Measurements from ENCODE around the gene MGAT5.

MGAT5 gene

DNA sequence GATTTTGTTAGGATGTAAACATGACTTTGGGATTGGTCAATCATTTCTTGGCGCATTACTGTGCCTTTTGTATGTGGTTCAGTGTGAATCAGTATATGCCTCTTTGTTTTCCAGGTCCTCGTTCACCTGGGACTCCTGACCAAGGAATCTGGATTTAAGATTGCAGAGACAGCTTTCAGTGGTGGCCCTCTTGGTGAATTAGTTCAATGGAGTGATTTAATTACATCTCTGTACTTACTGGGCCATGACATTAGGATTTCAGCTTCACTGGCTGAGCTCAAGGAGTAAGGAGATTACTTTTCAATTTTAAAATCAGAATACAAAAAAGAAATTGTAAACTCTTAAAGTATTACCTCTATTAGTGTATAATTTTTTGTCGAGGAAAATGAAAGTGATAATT, 87.6 kb downstream of the MGAT5 start:
- Histone ChIP-seq H2AFZ (ENCODE audit: low read depth, low read length) (no peak overlapping the region), H3K27me3 (ENCODE audit: control insufficient read depth in 1 of 2, insufficient read depth in 1 of 2, low read length in 2 of 2) (no peaks in the 10 kb centered on the region), H2BK120ac (ENCODE audit: low read depth, low read length) (no peak overlapping the region), H3K23ac (ENCODE audit: low read length in 2 of 2) (no peak overlapping the region), H3K4me1 (ENCODE audit: control insufficient read depth, insufficient read depth, low read depth, low read length) (no peaks in the 10 kb centered on the region), H3K79me1 (replicated peaks; ENCODE audit: low read length, poor library complexity, severe bottlenecking) (no peaks in the 10 kb centered on the region), H2AK5ac (ENCODE audit: low read length, severe bottlenecking) (no peak overlapping the region), H3K4me3 (ENCODE audit: insufficient read depth in 1 of 2, low read depth in 1 of 2, low read length in 2 of 2) (no peak overlapping the region), H3K36me3 (ENCODE audit: control insufficient read depth in 1 of 2, insufficient read depth in 2 of 2, low read depth in 1 of 2, low read length in 2 of 2) (peaks cover 0 to 5% of the 10 kb centered on the region in 2 experiments), H2BK15ac (ENCODE audit: low read depth, poor library complexity, severe bottlenecking) (no peak overlapping the region), H4K91ac (ENCODE audit: low read length) (no peak overlapping the region), H3K9ac (ENCODE audit: low read length) (no peak overlapping the region), H3K9me3 (ENCODE audit: control insufficient read depth, low read length) (no peaks in the 10 kb centered on the region), H3K18ac (ENCODE audit: low read depth in 1 of 2, low read length in 2 of 2) (no peak overlapping the region), H4K8ac (ENCODE audit: low read length) (no peak overlapping the region), H3K27ac (ENCODE audit: low read length, poor library complexity, severe bottlenecking) (no peak overlapping the region), H2BK5ac (ENCODE audit: low read depth, low read length, poor library complexity, severe bottlenecking) (no peak overlapping the region), H2BK12ac (ENCODE audit: low read length in 2 of 2) (no peak overlapping the region), H3K4me2 (ENCODE audit: low read length, poor library complexity, severe bottlenecking) (no peak overlapping the region), H3K14ac (ENCODE audit: low read length in 2 of 2) (no peak overlapping the region), H3K4ac (ENCODE audit: low read depth in 1 of 2, low read length in 2 of 2) (no peak overlapping the region)
- 94% methylated on average over 2 of the region's 3 CpGs for WGBS
- no peak for DNase-seq

DNA sequence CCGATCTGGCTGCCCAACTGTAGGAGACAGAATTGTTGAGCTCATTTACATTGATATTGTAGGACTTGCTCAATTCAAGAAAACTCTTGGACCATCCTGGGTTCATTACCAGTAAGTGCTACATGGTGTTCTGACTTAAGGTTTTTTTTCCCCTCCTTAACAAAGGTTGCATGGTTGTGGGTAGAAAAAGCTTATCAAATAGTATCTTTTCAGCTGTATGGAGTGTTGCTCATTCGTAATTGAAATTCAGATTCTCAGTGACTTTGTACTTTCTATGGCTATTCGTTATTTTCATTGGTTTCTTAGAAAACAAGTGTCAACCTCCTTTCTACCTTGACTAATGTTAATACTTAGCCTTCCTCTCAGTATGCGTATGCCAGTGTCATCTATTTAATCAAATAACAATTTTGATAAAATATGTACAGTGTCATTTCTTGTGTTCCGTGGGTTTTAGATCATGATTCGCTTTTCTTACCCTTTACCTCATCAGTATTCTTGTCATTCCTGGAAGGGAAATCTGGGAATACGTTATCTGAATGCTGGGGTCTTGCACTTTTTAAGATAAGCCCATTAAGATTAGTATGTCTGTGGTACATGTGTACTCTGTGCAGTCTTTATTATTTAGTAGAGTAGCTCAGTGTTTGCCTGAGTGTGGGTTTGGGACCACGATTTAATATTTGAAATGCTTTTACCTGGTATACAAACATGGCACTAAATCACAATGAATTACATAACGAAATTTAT, 91.3 kb downstream of the MGAT5 start:
- Histone ChIP-seq H4K91ac (ENCODE audit: low read length) (no peak overlapping the region), H3K23ac (ENCODE audit: low read length in 2 of 2) (no peak overlapping the region), H2BK120ac (ENCODE audit: low read depth, low read length) (no peak overlapping the region), H3K4me1 (ENCODE audit: control insufficient read depth, insufficient read depth, low read depth, low read length) (peaks cover 3% of the 10 kb centered on the region), H3K14ac (ENCODE audit: low read length in 2 of 2) (no peak overlapping the region), H2BK15ac (ENCODE audit: low read depth, poor library complexity, severe bottlenecking) (no peak overlapping the region), H3K4ac (ENCODE audit: low read depth in 1 of 2, low read length in 2 of 2) (no peak overlapping the region), H3K4me3 (ENCODE audit: insufficient read depth in 1 of 2, low read depth in 1 of 2, low read length in 2 of 2) (no peak overlapping the region), H3K4me2 (ENCODE audit: low read length, poor library complexity, severe bottlenecking) (no peak overlapping the region), H3K9ac (ENCODE audit: low read length) (no peak overlapping the region), H2AK5ac (ENCODE audit: low read length, severe bottlenecking) (no peak overlapping the region), H3K79me1 (replicated peaks; ENCODE audit: low read length, poor library complexity, severe bottlenecking) (peaks cover 1% of the 10 kb centered on the region), H4K8ac (ENCODE audit: low read length) (no peak overlapping the region), H3K9me3 (ENCODE audit: control insufficient read depth, low read length) (no peaks in the 10 kb centered on the region), H2AFZ (ENCODE audit: low read depth, low read length) (no peak overlapping the region), H3K18ac (ENCODE audit: low read depth in 1 of 2, low read length in 2 of 2) (no peak overlapping the region), H3K27ac (ENCODE audit: low read length, poor library complexity, severe bottlenecking) (no peak overlapping the region), H3K36me3 (ENCODE audit: control insufficient read depth in 1 of 2, insufficient read depth in 2 of 2, low read depth in 1 of 2, low read length in 2 of 2) (peaks cover 0 to 5% of the 10 kb centered on the region in 2 experiments), H3K27me3 (ENCODE audit: control insufficient read depth in 1 of 2, insufficient read depth in 1 of 2, low read length in 2 of 2) (no peaks in the 10 kb centered on the region), H2BK5ac (ENCODE audit: low read depth, low read length, poor library complexity, severe bottlenecking) (no peak overlapping the region), H2BK12ac (ENCODE audit: low read length in 2 of 2) (no peak overlapping the region)
- WGBS: 95% methylated on average over 6 of the region's 9 CpGs
- no peak for DNase-seq

DNA sequence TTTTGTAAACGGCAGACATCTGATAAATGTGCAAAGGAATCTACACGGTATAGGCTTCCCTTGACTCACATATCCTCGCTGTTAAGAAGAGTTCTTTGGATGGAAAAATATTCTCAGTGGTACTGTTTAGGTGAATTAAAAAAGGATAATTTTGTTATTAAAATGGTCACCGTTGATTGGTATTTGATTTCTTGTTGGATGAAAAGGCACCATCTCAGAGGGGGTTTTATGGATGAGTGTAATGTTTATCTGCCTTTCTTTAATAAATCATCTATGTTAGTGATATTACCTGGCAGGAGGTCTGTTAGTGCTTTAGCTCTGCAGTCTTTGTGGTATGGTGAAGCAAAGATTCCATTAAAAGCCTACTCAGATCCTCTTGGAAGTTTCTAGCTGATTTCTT, 92.3 kb downstream of the MGAT5 start:
- Histone ChIP-seq H2AFZ (ENCODE audit: low read depth, low read length) (no peak overlapping the region), H3K4me2 (ENCODE audit: low read length, poor library complexity, severe bottlenecking) (no peak overlapping the region), H4K8ac (ENCODE audit: low read length) (no peak overlapping the region), H2BK5ac (ENCODE audit: low read depth, low read length, poor library complexity, severe bottlenecking) (no peak overlapping the region), H3K9me3 (ENCODE audit: control insufficient read depth, low read length) (no peaks in the 10 kb centered on the region), H2BK15ac (ENCODE audit: low read depth, poor library complexity, severe bottlenecking) (no peak overlapping the region), H2BK120ac (ENCODE audit: low read depth, low read length) (no peak overlapping the region), H3K9ac (ENCODE audit: low read length) (no peak overlapping the region), H3K36me3 (ENCODE audit: control insufficient read depth in 1 of 2, insufficient read depth in 2 of 2, low read depth in 1 of 2, low read length in 2 of 2) (peaks cover 0 to 5% of the 10 kb centered on the region in 2 experiments), H3K18ac (ENCODE audit: low read depth in 1 of 2, low read length in 2 of 2) (no peak overlapping the region), H3K14ac (ENCODE audit: low read length in 2 of 2) (no peak overlapping the region), H3K27me3 (ENCODE audit: control insufficient read depth in 1 of 2, insufficient read depth in 1 of 2, low read length in 2 of 2) (no peaks in the 10 kb centered on the region), H3K4me3 (ENCODE audit: insufficient read depth in 1 of 2, low read depth in 1 of 2, low read length in 2 of 2) (no peak overlapping the region), H2AK5ac (ENCODE audit: low read length, severe bottlenecking) (no peak overlapping the region), H3K27ac (ENCODE audit: low read length, poor library complexity, severe bottlenecking) (no peak overlapping the region), H4K91ac (ENCODE audit: low read length) (no peak overlapping the region), H3K4ac (ENCODE audit: low read depth in 1 of 2, low read length in 2 of 2) (no peak overlapping the region), H3K4me1 (ENCODE audit: control insufficient read depth, insufficient read depth, low read depth, low read length) (peaks cover 3% of the 10 kb centered on the region), H3K79me1 (replicated peaks; ENCODE audit: low read length, poor library complexity, severe bottlenecking) (peaks cover 1% of the 10 kb centered on the region), H2BK12ac (ENCODE audit: low read length in 2 of 2) (no peak overlapping the region), H3K23ac (ENCODE audit: low read length in 2 of 2) (no peak overlapping the region)
- no peak for DNase-seq
- 99% methylated on average over 4 of the region's 4 CpGs for WGBS

DNA sequence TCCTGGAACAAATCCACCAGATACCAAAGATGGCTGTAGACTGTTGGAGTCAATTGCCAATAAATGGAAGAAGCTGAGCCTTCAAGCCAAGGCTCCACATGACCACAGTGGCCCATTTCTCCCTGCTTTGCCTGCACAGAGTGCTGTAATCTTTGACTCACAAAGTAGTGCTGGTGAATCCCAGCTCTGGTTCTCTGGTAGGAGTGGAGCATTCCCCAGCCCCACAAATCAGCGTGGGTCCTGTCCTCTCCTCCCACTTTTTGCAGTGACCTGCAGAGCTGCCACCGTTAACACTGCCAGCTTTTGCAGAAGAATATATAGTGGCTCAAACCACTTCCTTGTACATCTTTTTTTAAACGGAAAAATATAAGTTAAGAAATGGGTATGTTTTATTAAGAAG, 93.9 kb downstream of the MGAT5 start:
- Histone ChIP-seq H2BK12ac (ENCODE audit: low read length in 2 of 2) (no peak overlapping the region), H2AFZ (ENCODE audit: low read depth, low read length) (no peak overlapping the region), H2BK5ac (ENCODE audit: low read depth, low read length, poor library complexity, severe bottlenecking) (no peak overlapping the region), H3K14ac (ENCODE audit: low read length in 2 of 2) (no peak overlapping the region), H3K4me1 (ENCODE audit: control insufficient read depth, insufficient read depth, low read depth, low read length) (peaks cover 3% of the 10 kb centered on the region), H3K36me3 (ENCODE audit: control insufficient read depth in 1 of 2, insufficient read depth in 2 of 2, low read depth in 1 of 2, low read length in 2 of 2) (peaks cover 0 to 5% of the 10 kb centered on the region in 2 experiments), H2AK5ac (ENCODE audit: low read length, severe bottlenecking) (peak overlapping the region; percentile 89), H3K4me3 (ENCODE audit: insufficient read depth in 1 of 2, low read depth in 1 of 2, low read length in 2 of 2) (no peak overlapping the region), H3K9ac (ENCODE audit: low read length) (peak overlapping the region; percentile 5), H3K27me3 (ENCODE audit: control insufficient read depth in 1 of 2, insufficient read depth in 1 of 2, low read length in 2 of 2) (no peaks in the 10 kb centered on the region), H4K91ac (ENCODE audit: low read length) (no peak overlapping the region), H3K4me2 (ENCODE audit: low read length, poor library complexity, severe bottlenecking) (no peak overlapping the region), H3K9me3 (ENCODE audit: control insufficient read depth, low read length) (no peaks in the 10 kb centered on the region), H4K8ac (ENCODE audit: low read length) (no peak overlapping the region), H3K4ac (ENCODE audit: low read depth in 1 of 2, low read length in 2 of 2) (no peak overlapping the region), H2BK120ac (ENCODE audit: low read depth, low read length) (peak overlapping the region; percentile 13), H3K18ac (ENCODE audit: low read depth in 1 of 2, low read length in 2 of 2) (peak overlapping the region; percentile 28 to 52), H2BK15ac (ENCODE audit: low read depth, poor library complexity, severe bottlenecking) (no peak overlapping the region), H3K27ac (ENCODE audit: low read length, poor library complexity, severe bottlenecking) (peak overlapping the region; percentile 80), H3K23ac (ENCODE audit: low read length in 2 of 2) (no peak overlapping the region), H3K79me1 (replicated peaks; ENCODE audit: low read length, poor library complexity, severe bottlenecking) (peaks cover 1% of the 10 kb centered on the region)
- peak; percentile 55 for DNase-seq
- WGBS: 0% methylated on average over 1 of the region's 3 CpGs

All from mesenchymal stem cell (in vitro differentiated cells and primary cell).